ENCODE data around the gene FRY.
"Not testable (repeated sequence)": the region's sequence is repeated elsewhere in the genome, so short reads cannot be mapped to it uniquely, and the experiment has no call there.

Gene FRY

GRCh38 chr13:32031025-32031814 is at the start of gene FRY:
FRY (plus strand) TSS chr13:32031774; CDS start chr13:32031796, 22 bp downstream.
- DNase-seq (ENCODE audit: low read depth in 4 of 4, low spot score in 1 of 4), result peak in 3 of 4 experiments; percentile 2 to 27 (median 23)

GRCh38 chr13:31982124-31982523 is 49.5 kb upstream of the FRY start:
- no peak for DNase-seq (ENCODE audit: low read depth in 4 of 4, low spot score in 1 of 4)

- DNase-seq (ENCODE audit: low read depth in 4 of 4, low spot score in 1 of 4), result no peak
Measured at GRCh38 chr13:31982540-31982939, 49.0 kb upstream of the FRY start.

- not testable (repeated sequence) for DNase-seq (ENCODE audit: low read depth in 4 of 4, low spot score in 1 of 4)
Measured at GRCh38 chr13:31983696-31984095, 47.9 kb upstream of the FRY start.

- DNase-seq (ENCODE audit: low read depth in 4 of 4, low spot score in 1 of 4), result not testable (repeated sequence)
Measured at GRCh38 chr13:31984388-31984787, 47.2 kb upstream of the FRY start.

- no peak for DNase-seq (ENCODE audit: low read depth in 4 of 4, low spot score in 1 of 4)
Measured at GRCh38 chr13:31986676-31987470, 44.7 kb upstream of the FRY start.

GRCh38 chr13:31987535-31988170 is 43.9 kb upstream of the FRY start:
- DNase-seq (ENCODE audit: low read depth in 4 of 4, low spot score in 1 of 4), result no peak

- not testable (repeated sequence) for DNase-seq (ENCODE audit: low read depth in 4 of 4, low spot score in 1 of 4)
Measured at GRCh38 chr13:31994367-31994766, 37.2 kb upstream of the FRY start.

GRCh38 chr13:31996601-31997000 is 35.0 kb upstream of the FRY start:
- no peak for DNase-seq (ENCODE audit: low read depth in 4 of 4, low spot score in 1 of 4)

- no peak for DNase-seq (ENCODE audit: low read depth in 4 of 4, low spot score in 1 of 4)
Measured at GRCh38 chr13:31997641-31998040, 33.9 kb upstream of the FRY start.

- no peak for DNase-seq (ENCODE audit: low read depth in 4 of 4, low spot score in 1 of 4)
Measured at GRCh38 chr13:31998131-31998530, 33.4 kb upstream of the FRY start.

GRCh38 chr13:32000754-32001153 is 30.8 kb upstream of the FRY start:
- DNase-seq (ENCODE audit: low read depth in 4 of 4, low spot score in 1 of 4), result not testable (repeated sequence)

- no peak for DNase-seq (ENCODE audit: low read depth in 4 of 4, low spot score in 1 of 4)
Measured at GRCh38 chr13:32001154-32001768, 30.3 kb upstream of the FRY start.

GRCh38 chr13:32001769-32002168 is 29.8 kb upstream of the FRY start:
- no peak for DNase-seq (ENCODE audit: low read depth in 4 of 4, low spot score in 1 of 4)

- no peak for DNase-seq (ENCODE audit: low read depth in 4 of 4, low spot score in 1 of 4)
Measured at GRCh38 chr13:32002873-32003272, 28.7 kb upstream of the FRY start.

- no peak for DNase-seq (ENCODE audit: low read depth in 4 of 4, low spot score in 1 of 4)
Measured at GRCh38 chr13:32007494-32007893, 24.1 kb upstream of the FRY start.

GRCh38 chr13:32008518-32009175 is 22.9 kb upstream of the FRY start:
- DNase-seq (ENCODE audit: low read depth in 4 of 4, low spot score in 1 of 4), result no peak

- DNase-seq (ENCODE audit: low read depth in 4 of 4, low spot score in 1 of 4), result no peak
Measured at GRCh38 chr13:32009362-32009761, 22.2 kb upstream of the FRY start.

GRCh38 chr13:32010136-32010535 is 21.4 kb upstream of the FRY start:
- no peak for DNase-seq (ENCODE audit: low read depth in 4 of 4, low spot score in 1 of 4)

- DNase-seq (ENCODE audit: low read depth in 4 of 4, low spot score in 1 of 4), result no peak
Measured at GRCh38 chr13:32011971-32012370, 19.6 kb upstream of the FRY start.

GRCh38 chr13:32013181-32013580 is 18.4 kb upstream of the FRY start:
- no peak for DNase-seq (ENCODE audit: low read depth in 4 of 4, low spot score in 1 of 4)
